Measurements from ENCODE around the gene GAB1.

GAB1 gene

GRCh38 chr4:143351774-143352451 lies 15.2 kb downstream of the GAB1 start:
- Histone ChIP-seq H3K4me2 (ENCODE audit: low read length) (no peak overlapping the region), H3K4me3 (ENCODE audit: low read length) (no peak overlapping the region), H3K9me3 (replicated peaks; ENCODE audit: low read length) (no peaks in the 10 kb centered on the region), H3K4me1 (ENCODE audit: control insufficient read depth, insufficient read depth, low read length) (peaks cover 17% of the 10 kb centered on the region), H3K27me3 (ENCODE audit: control insufficient read depth, insufficient read depth, low read length) (no peaks in the 10 kb centered on the region), H3K36me3 (ENCODE audit: insufficient read depth, low read length) (no peaks in the 10 kb centered on the region), H3K9ac (ENCODE audit: low read depth, low read length) (no peak overlapping the region)

- Histone ChIP-seq H3K9ac (ENCODE audit: low read depth, low read length) (no peak overlapping the region), H3K36me3 (ENCODE audit: insufficient read depth, low read length) (no peaks in the 10 kb centered on the region), H3K4me2 (ENCODE audit: low read length) (no peak overlapping the region), H3K4me3 (ENCODE audit: low read length) (no peak overlapping the region), H3K4me1 (ENCODE audit: control insufficient read depth, insufficient read depth, low read length) (peaks cover 17% of the 10 kb centered on the region), H3K9me3 (replicated peaks; ENCODE audit: low read length) (no peaks in the 10 kb centered on the region), H3K27me3 (ENCODE audit: control insufficient read depth, insufficient read depth, low read length) (no peaks in the 10 kb centered on the region)
Measured at GRCh38 chr4:143352720-143353119, 16.0 kb downstream of the GAB1 start.

GRCh38 chr4:143353797-143354196 lies 17.1 kb downstream of the GAB1 start:
- Histone ChIP-seq H3K4me2 (ENCODE audit: low read length) (no peak overlapping the region), H3K36me3 (ENCODE audit: insufficient read depth, low read length) (no peaks in the 10 kb centered on the region), H3K9ac (ENCODE audit: low read depth, low read length) (no peak overlapping the region), H3K4me1 (ENCODE audit: control insufficient read depth, insufficient read depth, low read length) (peaks cover 18% of the 10 kb centered on the region), H3K9me3 (replicated peaks; ENCODE audit: low read length) (no peaks in the 10 kb centered on the region), H3K4me3 (ENCODE audit: low read length) (no peak overlapping the region), H3K27me3 (ENCODE audit: control insufficient read depth, insufficient read depth, low read length) (no peaks in the 10 kb centered on the region)

GRCh38 chr4:143354990-143355389 lies 18.3 kb downstream of the GAB1 start:
- Histone ChIP-seq H3K4me3 (ENCODE audit: low read length) (no peak overlapping the region), H3K4me1 (ENCODE audit: control insufficient read depth, insufficient read depth, low read length) (peaks cover 30% of the 10 kb centered on the region), H3K9ac (ENCODE audit: low read depth, low read length) (no peak overlapping the region), H3K36me3 (ENCODE audit: insufficient read depth, low read length) (no peaks in the 10 kb centered on the region), H3K27me3 (ENCODE audit: control insufficient read depth, insufficient read depth, low read length) (no peaks in the 10 kb centered on the region), H3K4me2 (ENCODE audit: low read length) (no peak overlapping the region), H3K9me3 (replicated peaks; ENCODE audit: low read length) (no peaks in the 10 kb centered on the region)

GRCh38 chr4:143355540-143356217 lies 19.0 kb downstream of the GAB1 start:
- Histone ChIP-seq H3K4me3 (ENCODE audit: low read length) (no peak overlapping the region), H3K9ac (ENCODE audit: low read depth, low read length) (no peak overlapping the region), H3K4me2 (ENCODE audit: low read length) (no peak overlapping the region), H3K9me3 (replicated peaks; ENCODE audit: low read length) (no peaks in the 10 kb centered on the region), H3K36me3 (ENCODE audit: insufficient read depth, low read length) (no peaks in the 10 kb centered on the region), H3K27me3 (ENCODE audit: control insufficient read depth, insufficient read depth, low read length) (no peaks in the 10 kb centered on the region), H3K4me1 (ENCODE audit: control insufficient read depth, insufficient read depth, low read length) (peaks cover 36% of the 10 kb centered on the region)

- Histone ChIP-seq H3K9ac (ENCODE audit: low read depth, low read length) (no peak overlapping the region), H3K4me1 (ENCODE audit: control insufficient read depth, insufficient read depth, low read length) (peaks cover 44% of the 10 kb centered on the region), H3K36me3 (ENCODE audit: insufficient read depth, low read length) (no peaks in the 10 kb centered on the region), H3K9me3 (replicated peaks; ENCODE audit: low read length) (no peaks in the 10 kb centered on the region), H3K27me3 (ENCODE audit: control insufficient read depth, insufficient read depth, low read length) (no peaks in the 10 kb centered on the region), H3K4me2 (ENCODE audit: low read length) (no peak overlapping the region), H3K4me3 (ENCODE audit: low read length) (no peak overlapping the region)
Measured at GRCh38 chr4:143356493-143356892, 19.8 kb downstream of the GAB1 start.

GRCh38 chr4:143357161-143357845 lies 20.6 kb downstream of the GAB1 start:
- H3K4me3 ChIP-seq (ENCODE audit: low read length) = no peak overlapping the region
- no peaks in the 10 kb centered on the region for H3K36me3 ChIP-seq (ENCODE audit: insufficient read depth, low read length)
- no peaks in the 10 kb centered on the region for H3K9me3 ChIP-seq (replicated peaks; ENCODE audit: low read length)
- H3K9ac ChIP-seq (ENCODE audit: low read depth, low read length) = no peak overlapping the region
- H3K27me3 ChIP-seq (ENCODE audit: control insufficient read depth, insufficient read depth, low read length) = no peaks in the 10 kb centered on the region
- H3K4me1 ChIP-seq (ENCODE audit: control insufficient read depth, insufficient read depth, low read length) = peaks cover 37% of the 10 kb centered on the region
- H3K4me2 ChIP-seq (ENCODE audit: low read length) = no peak overlapping the region

- H3K4me3 ChIP-seq (ENCODE audit: low read length) = no peak overlapping the region
- no peaks in the 10 kb centered on the region for H3K27me3 ChIP-seq (ENCODE audit: control insufficient read depth, insufficient read depth, low read length)
- no peaks in the 10 kb centered on the region for H3K9me3 ChIP-seq (replicated peaks; ENCODE audit: low read length)
- H3K4me1 ChIP-seq (ENCODE audit: control insufficient read depth, insufficient read depth, low read length) = peaks cover 35% of the 10 kb centered on the region
- no peak overlapping the region for H3K9ac ChIP-seq (ENCODE audit: low read depth, low read length)
- H3K4me2 ChIP-seq (ENCODE audit: low read length) = no peak overlapping the region
- H3K36me3 ChIP-seq (ENCODE audit: insufficient read depth, low read length) = no peaks in the 10 kb centered on the region
Measured at GRCh38 chr4:143358419-143358818, 21.7 kb downstream of the GAB1 start.

GRCh38 chr4:143358923-143359643 lies 22.4 kb downstream of the GAB1 start:
- Histone ChIP-seq H3K4me3 (ENCODE audit: low read length) (no peak overlapping the region), H3K4me2 (ENCODE audit: low read length) (peak overlapping the region; percentile 49), H3K27me3 (ENCODE audit: control insufficient read depth, insufficient read depth, low read length) (no peaks in the 10 kb centered on the region), H3K9ac (ENCODE audit: low read depth, low read length) (no peak overlapping the region), H3K9me3 (replicated peaks; ENCODE audit: low read length) (no peaks in the 10 kb centered on the region), H3K36me3 (ENCODE audit: insufficient read depth, low read length) (no peaks in the 10 kb centered on the region), H3K4me1 (ENCODE audit: control insufficient read depth, insufficient read depth, low read length) (peaks cover 35% of the 10 kb centered on the region)

- H3K36me3 ChIP-seq (ENCODE audit: insufficient read depth, low read length) = no peaks in the 10 kb centered on the region
- no peaks in the 10 kb centered on the region for H3K27me3 ChIP-seq (ENCODE audit: control insufficient read depth, insufficient read depth, low read length)
- no peak overlapping the region for H3K9ac ChIP-seq (ENCODE audit: low read depth, low read length)
- H3K9me3 ChIP-seq (replicated peaks; ENCODE audit: low read length) = no peaks in the 10 kb centered on the region
- peaks cover 35% of the 10 kb centered on the region for H3K4me1 ChIP-seq (ENCODE audit: control insufficient read depth, insufficient read depth, low read length)
- H3K4me3 ChIP-seq (ENCODE audit: low read length) = no peak overlapping the region
- H3K4me2 ChIP-seq (ENCODE audit: low read length) = peak overlapping the region; percentile 49
Measured at GRCh38 chr4:143359644-143360193, 23.0 kb downstream of the GAB1 start.

Measured in skeletal muscle satellite cell (primary cell).